GM12891 (cell line): ENCODE data around the gene COQ4.

Source experiments
- PAX5 ChIP-seq: IDR thresholded peaks from 2 replicates; pipeline ENCODE4 v1.6.1; 2011; ENCODE audit warnings: low read length, moderate library complexity, mild to moderate bottlenecking; ENCODE audit not compliant: insufficient read depth, severe bottlenecking
- POLR2A ChIP-seq: IDR thresholded peaks from 2 replicates; pipeline ENCODE4 v1.6.1; 2011; ENCODE audit warnings: low read depth, low read length, control low read depth
- POLR2AphosphoS5 ChIP-seq: IDR thresholded peaks from 2 replicates; pipeline ENCODE4 v1.6.1; 2011; ENCODE audit warnings: low read depth, low read length, control low read depth
- POU2F2 ChIP-seq: IDR thresholded peaks from 2 replicates; pipeline ENCODE4 v1.6.1; 2011; ENCODE audit warnings: low read depth, mild to moderate bottlenecking, control low read depth, low read length, moderate library complexity
- SPI1 ChIP-seq: IDR thresholded peaks from 2 replicates; pipeline ENCODE4 v1.6.1; 2011; ENCODE audit warnings: low read depth, low read length, control low read depth
- TAF1 ChIP-seq: IDR thresholded peaks from 2 replicates; pipeline ENCODE4 v1.6.1; 2011; ENCODE audit warnings: low read depth, low read length, control low read depth

GRCh38 chr9:128310461-128310860 lies 12.2 kb upstream of the COQ4 start:
- TF ChIP-seq TAF1 (no peak), POLR2AphosphoS5 (no peak), POLR2A (no peak), SPI1 (no peak), POU2F2 (no peak), PAX5 (no peak)
